HG03571 (cell line): Measurements from ENCODE around the gene CAMTA1.
A peak's percentile ranks its signal among the peaks of the same experiment; 100 is the strongest.
"Not testable (repeated sequence)": the region's sequence is repeated elsewhere in the genome, so short reads cannot be mapped to it uniquely, and the experiment has no call there.

Experiments
- ATAC-seq: cut with Tn5 transposase; IDR thresholded peaks from one replicate; pipeline ENCODE4 v1.9.1; 2021; ENCODE audit not compliant: unreplicated experiment

The CAMTA1 gene

DNA sequence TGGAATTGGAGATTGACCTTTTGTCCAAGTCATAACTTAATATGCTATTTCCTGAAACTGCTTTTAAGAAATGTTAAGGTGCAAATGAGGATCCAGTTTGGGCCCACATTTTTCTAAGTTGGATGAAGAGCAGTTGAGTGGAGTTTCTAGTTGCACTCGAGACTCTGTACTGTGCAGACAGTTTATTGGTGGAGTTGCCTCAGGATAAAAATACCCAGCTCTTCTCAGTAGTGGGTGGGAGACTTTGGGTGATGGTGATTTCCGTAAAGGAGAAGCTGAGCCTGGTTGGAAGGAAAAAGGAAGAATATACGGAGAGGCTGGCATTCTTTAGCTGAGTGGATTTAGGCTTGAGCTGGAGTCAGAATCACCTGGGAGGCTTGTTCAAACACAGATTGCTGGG lies 49.9 kb downstream of the CAMTA1 start:
- no peak for ATAC-seq

DNA sequence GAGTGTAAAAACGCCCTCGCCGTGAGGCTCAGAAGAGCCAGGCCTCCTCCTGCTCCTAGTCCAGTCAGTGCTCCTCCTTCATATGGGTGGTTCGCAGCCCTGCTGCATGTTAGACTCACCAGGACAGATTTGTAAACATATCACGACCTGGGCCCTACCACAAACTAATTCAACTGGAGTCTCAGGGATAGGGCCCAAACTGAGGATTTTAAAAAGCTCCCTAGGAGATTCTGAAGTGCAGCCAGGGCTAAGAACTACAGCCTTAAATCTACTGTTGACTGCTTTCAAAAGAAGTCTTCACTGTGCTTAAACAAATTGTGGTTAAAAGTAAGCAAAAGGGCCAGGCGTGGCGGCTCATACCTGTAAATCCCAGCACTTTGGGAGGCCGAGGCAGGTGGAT lies 57.0 kb downstream of the CAMTA1 start:
- ATAC-seq, result no peak

DNA sequence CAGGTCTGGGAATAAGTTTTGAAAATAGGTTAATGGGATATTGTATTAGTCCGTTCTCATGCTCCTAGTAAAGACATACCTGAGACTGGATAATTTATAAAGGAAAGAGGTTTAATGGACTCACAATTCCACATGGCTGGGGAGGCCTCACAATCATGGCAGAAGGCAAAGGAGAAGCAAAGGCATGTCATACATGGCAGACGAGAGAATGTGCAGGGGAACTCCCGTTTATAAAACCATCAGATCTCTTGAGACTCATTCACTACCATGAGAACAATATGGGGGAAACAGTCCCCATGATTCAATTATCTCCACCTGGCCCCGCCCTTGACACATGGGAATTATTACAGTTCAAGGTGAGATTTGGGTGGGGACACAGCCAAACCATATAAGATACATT lies 60.5 kb downstream of the CAMTA1 start:
- ATAC-seq, result not testable (repeated sequence)

DNA sequence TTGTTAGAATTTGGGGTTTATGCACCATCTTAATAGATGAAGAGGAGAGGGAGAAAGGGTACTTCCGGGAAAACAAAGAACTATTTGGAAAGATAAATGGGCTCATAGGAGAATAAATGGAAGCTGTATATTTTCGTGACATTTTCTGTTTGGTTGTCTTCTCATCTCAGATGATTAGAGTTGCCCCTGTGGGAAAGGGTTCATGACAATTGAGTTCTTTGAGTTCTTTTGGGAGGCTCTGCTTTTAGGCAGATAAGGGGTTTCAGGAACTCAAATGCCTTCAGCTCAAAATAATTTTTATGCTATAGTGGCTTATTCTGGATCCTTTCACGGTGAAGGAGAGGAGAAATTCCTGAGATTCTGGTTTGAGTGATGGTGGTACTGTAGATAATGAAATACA lies 63.6 kb downstream of the CAMTA1 start:
- ATAC-seq, result no peak

DNA sequence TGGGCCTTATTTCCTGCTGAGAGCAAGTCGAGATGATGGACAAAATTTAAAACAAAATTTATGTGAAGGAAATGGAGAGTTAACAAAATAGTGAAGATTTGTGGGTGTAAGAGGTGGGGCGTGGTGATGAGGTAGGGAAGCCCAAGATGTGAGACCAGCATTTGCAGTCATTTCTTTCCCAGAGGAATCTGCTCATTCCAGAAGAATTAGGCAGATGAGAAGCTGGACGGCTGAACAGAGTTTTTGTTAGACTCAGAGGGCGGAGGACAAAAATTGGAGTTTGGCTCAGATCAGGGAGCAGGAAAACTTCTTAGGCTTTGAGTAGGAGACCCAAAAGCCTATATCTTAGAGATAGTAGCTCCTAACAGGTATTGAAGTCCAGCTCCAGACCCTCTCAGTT lies 65.3 kb downstream of the CAMTA1 start:
- ATAC-seq, result no peak

DNA sequence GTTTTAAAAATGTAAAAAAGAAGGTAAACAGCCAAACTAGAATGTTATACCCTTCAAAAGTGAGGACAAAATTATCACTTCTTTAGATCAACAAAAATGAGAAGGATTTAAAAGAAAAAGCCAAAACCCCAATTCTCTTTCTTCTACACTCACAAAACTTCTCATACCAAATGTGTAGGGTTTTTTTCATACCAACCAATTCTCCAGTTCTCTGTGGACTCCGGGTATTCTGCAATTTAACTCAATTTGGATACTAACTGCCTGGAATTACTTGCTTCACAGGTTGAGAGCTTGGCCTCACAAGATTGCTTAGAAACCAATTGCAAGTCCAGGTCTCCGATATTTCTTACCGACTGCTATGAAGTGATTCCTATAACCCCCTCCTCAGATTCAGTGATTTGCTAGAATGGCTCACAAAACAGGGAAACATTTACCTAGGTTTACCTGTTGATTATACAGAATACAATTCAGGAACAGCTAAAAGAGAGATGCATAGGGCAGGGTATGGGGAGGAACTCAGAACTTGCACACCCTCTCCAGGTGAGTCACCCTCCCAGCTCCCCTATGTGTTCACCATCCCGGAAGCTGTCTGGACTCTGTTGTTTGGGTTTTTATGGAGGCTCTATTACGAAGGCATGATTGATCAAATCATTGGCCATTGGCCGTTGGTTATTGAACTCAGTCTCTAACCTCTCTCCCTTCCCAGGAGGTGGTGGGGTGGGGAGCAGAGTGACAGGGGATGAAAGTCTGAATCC lies 67.1 kb downstream of the CAMTA1 start:
- ATAC-seq, result no peak

DNA sequence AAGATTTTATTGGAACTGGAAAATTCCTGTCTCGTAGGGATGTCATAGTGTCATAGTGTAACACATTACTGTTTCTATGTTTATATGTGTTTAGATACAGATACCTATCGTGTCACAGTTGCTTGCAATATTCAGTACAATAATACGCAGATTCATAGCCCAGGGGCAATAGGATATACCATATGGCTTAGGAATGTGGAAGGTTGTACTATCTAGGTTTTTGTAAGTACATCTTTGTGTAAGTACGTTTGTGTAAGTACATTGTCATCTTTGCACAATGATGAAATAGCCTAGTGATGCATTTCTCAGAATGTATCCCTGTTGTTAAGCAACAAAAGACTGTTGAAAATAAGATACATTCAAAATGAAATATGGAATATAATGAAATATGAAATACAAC lies 68.9 kb downstream of the CAMTA1 start:
- no peak for ATAC-seq

DNA sequence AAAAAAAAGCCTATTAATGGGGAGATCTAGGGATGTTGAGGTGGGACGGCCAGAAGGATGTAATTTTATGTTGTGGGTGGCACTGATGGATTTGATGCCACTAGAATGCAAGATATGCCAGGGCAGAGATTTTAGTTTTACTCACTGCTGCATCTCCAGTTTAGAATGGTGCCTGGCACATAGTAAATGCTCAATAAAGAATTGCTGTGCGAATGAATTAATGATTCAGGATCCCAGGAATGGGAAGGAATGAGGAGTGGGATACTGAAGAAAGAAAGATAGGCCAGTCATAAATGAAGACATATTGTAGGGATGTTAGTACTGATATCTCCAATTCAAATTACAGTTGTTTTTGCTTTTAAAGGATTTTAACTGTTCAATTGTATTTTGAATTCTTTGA lies 72.6 kb downstream of the CAMTA1 start:
- no peak for ATAC-seq

DNA sequence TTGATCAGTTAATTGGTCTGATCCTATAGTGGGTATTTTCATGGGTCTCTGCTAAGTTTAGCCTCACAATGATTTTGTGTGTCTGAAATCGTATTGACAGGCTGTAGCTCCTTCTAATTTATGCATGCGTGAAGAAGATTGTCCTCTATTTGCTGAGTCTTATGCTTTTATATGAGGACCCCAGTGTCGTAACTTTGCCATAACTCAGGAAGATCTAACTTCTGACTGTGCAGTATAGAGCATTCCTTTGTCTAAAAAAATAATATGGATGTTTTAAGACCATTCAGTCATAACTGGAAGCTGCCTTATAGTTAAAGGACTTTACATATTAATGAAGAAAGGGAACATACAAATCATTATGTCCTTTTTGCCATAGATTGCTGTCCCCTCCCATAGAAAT lies 73.3 kb downstream of the CAMTA1 start:
- no peak for ATAC-seq

DNA sequence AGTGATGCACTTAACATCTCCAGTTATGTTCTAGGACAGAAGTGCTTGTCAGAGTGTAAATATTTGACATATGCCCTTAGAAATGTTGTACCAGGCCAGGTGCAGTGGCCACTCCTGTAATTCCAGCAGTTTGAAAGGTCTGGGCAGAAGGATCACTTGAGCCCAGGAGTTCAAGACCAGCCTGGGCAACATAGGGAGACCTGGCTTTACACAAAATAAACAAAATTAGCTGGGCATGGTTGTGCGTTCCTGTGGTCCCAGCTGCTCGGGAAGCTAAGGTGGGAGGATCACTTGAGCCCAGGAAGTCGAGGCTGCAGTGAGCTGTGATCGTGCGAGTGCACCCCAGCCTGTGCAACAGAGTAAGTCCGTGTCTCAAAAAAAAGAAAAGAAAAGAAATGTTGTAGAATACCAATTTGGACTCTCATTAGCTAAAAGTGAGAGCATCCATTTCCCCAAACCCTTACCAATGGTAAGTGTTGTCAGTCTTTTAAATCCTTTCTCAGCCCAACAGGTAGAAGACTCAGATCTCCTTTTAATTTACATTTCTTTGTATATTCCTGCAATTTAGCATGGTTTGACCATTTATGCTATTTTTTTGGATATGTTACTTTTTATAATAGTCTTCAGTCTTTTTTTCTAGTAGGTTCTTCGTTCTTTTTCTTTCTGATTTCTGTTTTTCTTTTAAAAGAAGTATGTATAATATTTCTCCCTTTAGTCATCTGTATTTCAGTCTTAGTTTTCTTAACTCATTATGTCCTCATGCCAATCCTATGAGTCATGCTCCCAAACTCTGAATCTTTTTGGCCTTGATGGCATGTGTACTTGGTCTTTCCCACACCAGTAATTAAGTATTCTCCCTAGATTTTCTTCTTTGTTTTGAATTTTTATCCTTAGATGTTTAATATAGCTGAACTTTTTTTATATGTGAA lies 74.4 kb downstream of the CAMTA1 start:
- ATAC-seq, result no peak

DNA sequence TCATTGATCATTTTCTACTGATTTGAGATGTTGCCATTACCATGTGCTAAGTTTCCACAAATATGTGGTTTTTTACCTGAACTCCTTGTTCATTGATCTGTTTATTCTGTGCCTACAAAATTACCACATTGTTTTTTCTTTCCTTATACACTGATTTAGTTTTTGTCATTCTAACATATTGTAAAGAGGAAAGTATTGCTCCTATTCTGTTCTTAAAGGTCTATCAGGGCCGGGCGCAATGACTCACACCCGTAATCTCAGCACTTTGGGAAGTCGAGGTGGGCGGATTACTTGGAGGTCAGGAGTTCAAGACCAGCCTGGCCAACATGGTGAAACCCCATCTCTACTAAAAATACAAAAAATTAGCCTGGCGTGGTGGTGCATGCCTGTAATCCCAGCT lies 75.1 kb downstream of the CAMTA1 start:
- ATAC-seq, result no peak

DNA sequence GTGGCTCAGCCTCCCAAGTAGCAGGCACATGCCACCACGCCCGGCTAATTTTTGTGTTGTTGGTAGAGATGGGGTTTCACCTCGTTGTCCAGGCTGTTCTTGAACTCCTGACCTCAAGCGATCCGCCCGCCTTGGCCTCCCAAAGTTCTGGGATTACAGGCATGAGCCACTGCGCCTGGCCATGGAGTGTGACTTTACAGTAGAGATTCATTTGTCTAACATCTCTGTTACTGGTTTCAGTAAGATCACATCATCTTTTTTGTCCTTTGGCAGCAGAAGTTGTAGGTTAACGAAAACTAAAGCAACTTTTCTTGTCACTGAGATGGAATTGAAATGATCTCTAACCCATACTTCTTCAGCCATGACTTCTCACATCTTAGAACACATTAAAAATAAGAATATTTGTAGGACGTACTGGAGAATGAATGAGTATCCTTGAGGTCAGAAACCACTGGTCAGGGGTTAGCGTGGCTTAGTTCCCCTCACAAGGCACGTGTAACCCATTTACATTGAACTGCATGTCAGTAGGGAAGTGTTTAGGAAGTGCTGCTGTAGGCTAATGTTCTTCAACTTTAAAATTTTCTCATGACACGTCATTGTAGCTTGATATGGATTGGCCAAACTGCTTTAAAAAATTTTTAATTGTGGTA lies 75.9 kb downstream of the CAMTA1 start:
- ATAC-seq, result peak; percentile 58

DNA sequence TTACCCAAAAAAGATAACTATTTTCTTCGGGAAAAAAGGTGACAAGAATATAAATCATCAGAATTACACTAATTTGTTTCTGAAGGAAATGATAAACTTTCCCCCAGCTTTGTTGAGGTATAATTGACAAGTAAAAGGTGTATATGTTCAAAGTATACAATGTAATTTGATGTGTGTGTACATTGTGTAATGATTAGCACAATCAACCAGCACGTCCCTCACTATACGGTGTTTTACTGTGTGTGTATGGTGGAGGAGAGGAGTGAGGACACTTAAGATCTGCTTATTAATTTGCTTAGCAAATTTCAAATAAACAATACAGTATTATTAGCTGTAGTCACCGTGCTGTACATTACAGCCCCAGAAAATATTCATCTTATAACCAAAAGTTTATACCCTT lies 77.7 kb downstream of the CAMTA1 start:
- ATAC-seq, result no peak

DNA sequence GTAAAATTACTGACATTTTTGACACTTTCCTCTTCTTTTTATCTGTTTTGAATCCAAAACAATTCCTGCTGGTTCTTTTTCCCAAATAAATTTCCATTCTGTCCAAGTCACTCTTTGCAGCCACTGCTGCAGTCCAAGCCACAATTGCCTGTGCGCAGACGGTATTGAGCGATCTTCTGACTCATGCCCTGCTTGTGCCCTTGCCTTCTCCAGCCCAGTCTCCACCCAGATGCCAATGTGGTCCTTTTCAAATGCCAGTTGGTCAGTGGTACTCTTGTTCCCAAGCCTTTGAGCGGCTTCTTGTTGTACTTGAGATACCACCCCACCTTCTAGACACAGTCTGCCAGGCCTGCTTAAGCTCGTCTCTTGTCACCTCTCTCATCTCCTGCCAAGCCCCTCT lies 78.9 kb downstream of the CAMTA1 start:
- no peak for ATAC-seq

DNA sequence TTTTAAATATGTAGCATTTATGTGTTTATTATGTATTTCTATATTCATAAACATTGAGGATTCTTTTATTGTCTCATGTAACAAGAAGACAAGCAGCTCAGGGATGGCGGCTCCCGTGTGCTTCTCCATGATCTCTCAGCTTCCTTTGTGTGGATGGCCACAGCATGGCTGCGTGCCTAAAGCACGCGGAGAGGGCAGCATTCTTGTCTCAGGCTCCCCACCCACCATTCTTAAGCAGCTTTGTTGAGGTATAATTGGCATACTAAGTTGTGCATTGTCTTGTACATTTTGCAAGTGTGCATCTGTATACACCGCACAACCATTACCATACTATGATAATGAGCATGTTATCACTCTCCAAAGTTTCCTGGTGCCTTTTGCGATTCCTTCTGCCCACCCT lies 81.6 kb downstream of the CAMTA1 start:
- no peak for ATAC-seq

DNA sequence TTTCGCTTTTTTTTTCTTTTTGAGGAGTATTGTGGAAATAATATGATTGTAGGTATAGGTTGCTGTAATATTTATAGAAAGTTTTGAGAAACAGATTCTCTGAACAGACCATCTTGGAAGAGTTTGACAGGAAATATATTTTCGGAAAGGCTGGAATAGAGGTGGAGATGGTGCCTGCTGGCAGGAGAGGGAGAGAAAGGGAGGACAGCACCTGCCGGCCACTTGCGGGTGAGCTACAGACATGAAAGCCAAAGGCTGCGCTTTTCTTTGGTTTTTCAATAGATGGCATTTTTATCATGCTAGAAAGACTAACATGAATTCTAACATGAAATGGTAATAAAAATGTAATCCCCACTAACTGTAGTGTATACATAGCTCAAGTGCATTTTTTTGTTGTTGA lies 82.1 kb downstream of the CAMTA1 start:
- no peak for ATAC-seq

DNA sequence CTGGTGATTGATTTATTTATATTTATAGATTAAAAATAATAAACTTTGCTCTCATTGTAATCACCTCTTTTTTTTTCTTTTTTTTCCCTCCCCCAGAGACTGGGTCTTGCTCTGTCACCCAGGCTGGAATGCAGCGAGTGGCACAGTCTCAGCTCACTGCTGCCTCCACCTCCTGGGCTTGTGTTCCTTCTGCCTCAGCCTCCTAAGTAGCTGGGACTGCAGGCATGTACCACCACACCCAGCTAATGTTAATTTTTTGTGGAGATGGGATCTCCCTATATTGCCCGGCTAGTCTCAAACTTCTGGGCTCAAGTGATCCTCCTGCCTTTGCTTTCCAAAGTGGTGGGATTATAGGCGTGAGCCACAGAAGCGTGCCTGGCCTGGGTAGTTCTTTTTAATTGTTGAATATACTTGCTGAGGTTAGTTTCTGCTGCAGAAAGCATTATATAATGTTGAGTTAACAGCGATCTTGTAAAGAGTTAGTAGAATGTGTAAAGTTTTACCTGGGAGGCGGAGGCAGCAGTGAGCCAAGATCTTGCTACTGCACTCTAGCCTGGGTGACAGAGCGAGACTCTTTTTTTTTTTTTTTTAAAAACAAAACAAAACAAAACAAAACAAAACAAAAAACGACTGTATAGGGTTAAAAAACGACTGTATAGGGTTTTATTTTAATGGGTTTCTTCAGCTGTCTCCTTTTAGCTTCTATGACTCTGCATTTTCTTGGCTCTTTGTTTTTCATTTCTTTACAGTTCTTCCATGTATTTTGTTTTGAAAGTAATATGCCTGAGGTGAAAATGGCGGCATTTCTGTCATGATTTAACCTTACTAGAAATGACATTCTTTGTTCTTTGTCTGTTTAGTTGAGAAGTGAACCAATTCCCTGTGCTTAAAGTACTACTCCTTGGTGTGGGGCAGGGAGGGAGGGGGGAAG lies 82.7 kb downstream of the CAMTA1 start:
- ATAC-seq, result no peak

DNA sequence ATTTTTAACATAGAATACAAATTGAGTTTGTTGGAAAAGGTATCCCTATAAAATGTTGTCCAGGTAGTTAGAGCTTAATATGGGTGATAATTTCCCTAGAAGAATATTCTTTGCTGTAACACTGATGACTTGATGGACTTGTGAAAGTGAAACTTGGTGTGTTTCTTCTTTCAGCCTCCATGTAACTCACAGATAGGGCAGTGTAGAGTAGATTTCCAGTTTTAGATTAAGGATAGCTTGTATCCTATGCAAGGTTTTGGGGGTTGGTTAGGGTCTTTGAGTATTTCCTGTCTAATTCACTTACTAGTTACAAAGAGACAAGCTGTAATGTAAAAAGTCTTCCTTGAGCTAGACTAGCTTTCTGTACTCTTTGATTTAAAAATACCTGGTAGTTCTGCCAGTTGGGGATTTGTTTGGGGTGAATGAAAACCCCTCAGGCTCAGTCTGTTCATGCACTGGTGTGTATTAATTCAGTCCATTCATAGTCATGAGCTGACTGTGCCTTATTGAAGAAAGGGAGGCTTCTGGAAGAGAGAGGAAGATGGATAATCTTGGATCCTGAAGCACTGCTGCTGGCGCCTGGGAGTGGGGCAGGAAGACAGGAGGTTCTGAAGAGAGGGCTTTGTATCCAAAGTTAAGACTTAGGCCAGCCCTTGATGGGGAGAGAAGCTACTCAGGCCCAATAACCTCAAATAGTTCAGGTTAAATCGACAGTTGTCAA lies 83.6 kb downstream of the CAMTA1 start:
- ATAC-seq, result no peak

DNA sequence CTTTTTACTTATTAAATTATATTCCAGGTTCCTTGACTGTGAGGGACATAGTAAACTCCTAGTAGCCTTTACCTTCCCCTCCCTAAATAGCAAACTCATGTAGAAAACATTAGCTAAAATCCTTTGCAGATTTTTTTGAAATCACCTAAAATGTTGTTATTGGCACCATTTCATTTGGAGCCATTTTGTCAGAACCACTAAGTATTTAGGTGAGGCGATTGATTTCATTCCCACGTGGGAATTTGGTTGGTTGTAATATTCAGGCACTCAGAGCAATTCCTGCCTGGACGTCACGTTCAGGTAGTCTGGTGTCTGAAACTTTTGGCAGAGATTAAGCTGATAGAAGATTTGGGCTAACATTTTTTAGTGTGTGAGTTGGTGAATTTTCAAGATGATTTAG lies 84.3 kb downstream of the CAMTA1 start:
- no peak for ATAC-seq

DNA sequence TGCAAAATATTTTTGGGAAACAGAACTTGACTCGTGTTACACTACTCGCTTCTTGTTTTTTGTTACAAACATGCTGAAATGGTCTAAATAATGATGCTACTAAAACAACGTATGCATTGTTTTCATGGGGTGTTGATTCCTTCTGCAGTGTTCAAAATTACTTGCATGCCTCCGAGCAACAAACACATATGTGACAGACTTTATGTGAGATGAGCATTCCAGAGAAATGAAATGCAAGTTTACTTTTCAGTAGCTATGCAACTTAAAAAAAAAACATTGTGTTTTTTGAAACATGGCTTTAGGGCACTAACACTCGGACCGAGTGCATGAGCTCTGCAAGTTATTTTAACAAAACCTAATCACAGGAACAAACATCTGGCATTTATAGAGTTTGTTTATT lies 84.8 kb downstream of the CAMTA1 start:
- no peak for ATAC-seq
